Adrenal gland (tissue), 12 donors: ENCODE results near the gene WHRN. TPM values are rescaled to one million over a fixed set of nuclear protein-coding genes. Genes with fewer than 3 reads are reported as not detected.
A peak's percentile ranks its signal among the peaks of the same experiment; 100 is the strongest.

Experiments
- DNase-seq, 7 donors: peaks; one replicate each; pipeline ENCODE4 v3.0.0-alpha.2; 2019 to 2020
- H3K27ac ChIP-seq, 5 donors: fragments of 200-600 bp; sonication (generic) in 4 of 5; 1 replicate in 3 of 5; 2 replicates in 2 of 5; pipeline versions ENCODE4 v1.5.1 to v1.8.0; 2016 to 2020; ENCODE audit warnings: mild to moderate bottlenecking in 1 of 5
- H3K27me3 ChIP-seq: fragments of 200-600 bp; 2 replicates; pipeline ENCODE4 v1.8.0; 2021
- H3K36me3 ChIP-seq, 2 donors: fragments of 200-600 bp; replicated peaks in 1 of 2; 1 replicate in 1 of 2; 2 replicates in 1 of 2; pipeline versions ENCODE4 v1.5.1 to v1.8.0; 2018 to 2022
- H3K4me1 ChIP-seq, 2 donors: fragments of 200-600 bp; replicated peaks in 1 of 2; 1 replicate in 1 of 2; 2 replicates in 1 of 2; pipeline versions ENCODE4 v1.5.1 to v1.8.0; 2018 to 2021
- H3K4me3 ChIP-seq, 4 donors: fragments of 200-600 bp; sonication (generic) in 3 of 4; one replicate each; pipeline ENCODE4 v1.5.1; 2016 to 2018
- H3K9me3 ChIP-seq, 3 donors: fragments of 200-600 bp; sonication (generic) in 1 of 3; replicated peaks in 1 of 3; 1 replicate in 2 of 3; 2 replicates in 1 of 3; pipeline versions ENCODE4 v1.5.1 to v1.8.0; 2016 to 2021
- CTCF ChIP-seq, 6 experiments: fragments of 450-650 bp in 4 of 6; fragments of 200-600 bp in 2 of 6; sonication (generic) in 1 of 6; IDR thresholded peaks; 1 replicate in 5 of 6; 2 replicates in 1 of 6; pipeline versions ENCODE4 v1.5.1 to v1.8.0; 2016 to 2021; ENCODE audit warnings: antibody characterized with exemption in 6 of 6, mild to moderate bottlenecking in 2 of 6, moderate library complexity in 1 of 6
- POLR2A ChIP-seq, 2 donors: fragments of 450-650 bp; IDR thresholded peaks; one replicate each; pipeline ENCODE4 v1.6.1; 2017; ENCODE audit warnings: antibody characterized with exemption in 2 of 2, mild to moderate bottlenecking in 2 of 2, moderate library complexity in 1 of 2
- WGBS, 4 donors: extraction: QIAGEN DNeasy Blood & Tissue Kit in 2 of 4; methylation state at CpG; one replicate each; pipeline versions ENCODE4 v1.1.5 to v1.1.7; 2013 to 2017; 5-methylcytosine and 5-hydroxymethylcytosine counted together
- intact Hi-C, 2 donors: fragments of 100-400 bp; cut with DNase I; formaldehyde crosslinking; loops; one replicate each; pipeline versions ENCODE4 v1.14.1 to v1.15.0; 2022 to 2023
- polyA plus RNA-seq, 3 donors: library from polyadenylated mRNA; stranded (reverse); fragments of 200-250 nt in 2 of 3; fragments of 350-450 nt in 1 of 3; fragmentation: Illumina TruSeq in 1 of 3; extraction: RNeasy Lipid Tissue Mini Kit (QIAGEN cat#74804) in 1 of 3; gene quantifications; one replicate each; pipeline ENCODE4 v1.2.3, GENCODE V29; 2013 to 2014
- total RNA-seq, 9 donors: library from RNA; depleted of rRNA in 4 of 9; stranded (reverse); fragments of >200 nt in 4 of 9; fragments of 120-200 nt in 1 of 9; fragmentation: NEBNext Ultra II Directional in 1 of 9; extraction: Animal tissue kit (Norgen Biotek cat#: 25700) in 1 of 9; gene quantifications; one replicate each; pipeline versions ENCODE4 v1.1.0 to v1.2.4, GENCODE V29; 2013 to 2023
- donor health status: healthy with polysubstance abuse.
- donor health status: Bipolar disorder and iron deficiency.
- donor health status: DM: yes; HTN: yes; CAD: no.
- donor health status: DM: no; HTN: no; CAD: no.
- donor health status: DM: no; HTN: no; CAD: no.
- donor health status: DM: yes; HTN: yes; CAD: no.

Gene WHRN
- total and polyA plus RNA-seq, 12 donors: 33.4 to 359 (median 96.4) TPM

GRCh38 chr9:114418053-114418452 is 87.2 kb downstream of the WHRN start:
- H3K27ac ChIP-seq: no peak overlapping the region
- no peaks in the 10 kb centered on the region for H3K27me3 ChIP-seq
- no peak overlapping the region for H3K4me3 ChIP-seq
- peaks cover 6 to 29% of the 10 kb centered on the region in 2 donors for H3K4me1 ChIP-seq
- DNase-seq: no peak
- peaks cover 0 to 36% of the 10 kb centered on the region in 2 donors for H3K36me3 ChIP-seq
- TF ChIP-seq CTCF (IDR thresholded peaks at IDR 0.05): no peak
- no peak for TF ChIP-seq POLR2A (IDR thresholded peaks at IDR 0.05)
- 73 to 90% (median 81%) methylated on average over 5 to 6 of the region's 6 CpGs for WGBS, 4 donors
- intact Hi-C loops: no loop called here
- no peaks in the 10 kb centered on the region for H3K9me3 ChIP-seq

- H3K27me3 ChIP-seq: no peaks in the 10 kb centered on the region
- H3K4me1 ChIP-seq: peaks cover 6 to 34% of the 10 kb centered on the region in 2 donors
- TF ChIP-seq POLR2A (IDR thresholded peaks at IDR 0.05) (no peak), CTCF (IDR thresholded peaks at IDR 0.05) (no peak)
- no peak overlapping the region for H3K4me3 ChIP-seq
- WGBS, 4 donors: 49 to 76% (median 72%) methylated on average over 3 of the region's 3 CpGs
- H3K36me3 ChIP-seq: peaks cover 0 to 32% of the 10 kb centered on the region in 2 donors
- no peak overlapping the region for H3K27ac ChIP-seq
- DNase-seq: no peak
- H3K9me3 ChIP-seq: no peaks in the 10 kb centered on the region
- intact Hi-C loops: no loop called here
Observed at GRCh38 chr9:114417511-114417910, 87.8 kb downstream of the WHRN start.

GRCh38 chr9:114416906-114417305 is 88.4 kb downstream of the WHRN start:
- H3K9me3 ChIP-seq: no peaks in the 10 kb centered on the region
- H3K27ac ChIP-seq: peak overlapping the region in 1 of 5 donors; percentile 10
- H3K36me3 ChIP-seq: peaks cover 0 to 32% of the 10 kb centered on the region in 2 donors
- 83 to 97% (median 90%) methylated on average over 2 of the region's 2 CpGs for WGBS, 4 donors
- no peaks in the 10 kb centered on the region for H3K27me3 ChIP-seq
- no peak for DNase-seq
- H3K4me1 ChIP-seq: peaks cover 6 to 32% of the 10 kb centered on the region in 2 donors
- no peak overlapping the region for H3K4me3 ChIP-seq
- TF ChIP-seq CTCF (IDR thresholded peaks at IDR 0.05): no peak
- TF ChIP-seq POLR2A (IDR thresholded peaks at IDR 0.05): no peak
- intact Hi-C loops: no loop called here

- intact Hi-C loops: no loop called here
- Histone ChIP-seq H3K4me1 (peaks cover 6 to 26% of the 10 kb centered on the region in 2 donors), H3K27me3 (no peaks in the 10 kb centered on the region), H3K36me3 (peaks cover 0 to 32% of the 10 kb centered on the region in 2 donors), H3K27ac (peak overlapping the region in 2 of 5 donors; percentile 14 to 76), H3K9me3 (no peaks in the 10 kb centered on the region), H3K4me3 (no peak overlapping the region)
- TF ChIP-seq POLR2A (IDR thresholded peaks at IDR 0.05) (no peak), CTCF (IDR thresholded peaks at IDR 0.05) (no peak)
- WGBS, 4 donors: 55 to 66% (median 56%) methylated on average over 5 of the region's 5 CpGs
- DNase-seq: no peak
Observed at GRCh38 chr9:114416290-114416689, 89.0 kb downstream of the WHRN start.
